Measurements from ENCODE around the gene SURF1. TPM values are rescaled to one million over a fixed set of nuclear protein-coding genes. Genes with fewer than 3 reads are reported as not detected.

The SURF1 gene
- total RNA-seq, 4 donors from 2014 or later, result 20.1 to 54.3 (median 36.3) TPM

- intact Hi-C loops (cut with DNase I; ENCODE audit: low total_unique reads), result no loop called here
- H3K4me3 ChIP-seq (ENCODE audit: low read depth, poor library complexity, severe bottlenecking), result no peak overlapping the region
- TF ChIP-seq POLR2A (IDR thresholded peaks at IDR 0.05), result no peak
- TF ChIP-seq CTCF (IDR thresholded peaks at IDR 0.05), result no peak
- DNase-seq (ENCODE audit: low spot score in 2 of 2), result no peak
- WGBS, 2 donors, result 77 to 78% methylated on average over 14 of the region's 14 CpGs
Measured at GRCh38 chr9:133351908-133352634, 4.2 kb downstream of the SURF1 start.

- WGBS, 2 donors, result 80 to 86% methylated on average over 3 of the region's 3 CpGs
- no peak overlapping the region for H3K4me3 ChIP-seq (ENCODE audit: low read depth, poor library complexity, severe bottlenecking)
- DNase-seq (ENCODE audit: low spot score in 2 of 2), result no peak
- intact Hi-C loops (cut with DNase I; ENCODE audit: low total_unique reads), result no loop called here
- TF ChIP-seq POLR2A (IDR thresholded peaks at IDR 0.05) (no peak), CTCF (IDR thresholded peaks at IDR 0.05) (no peak)
Measured at GRCh38 chr9:133351526-133351907, 4.8 kb downstream of the SURF1 start.

GRCh38 chr9:133349965-133350616, 6.2 kb downstream of the SURF1 start:
- intact Hi-C loops (cut with DNase I; ENCODE audit: low total_unique reads), result no loop called here
- WGBS, 2 donors, result 73 to 76% methylated on average over 15 of the region's 15 CpGs
- TF ChIP-seq POLR2A (IDR thresholded peaks at IDR 0.05) (no peak), CTCF (IDR thresholded peaks at IDR 0.05) (no peak)
- DNase-seq (ENCODE audit: low spot score in 2 of 2), result no peak
- H3K4me3 ChIP-seq (ENCODE audit: low read depth, poor library complexity, severe bottlenecking), result no peak overlapping the region

- peak overlapping the region; percentile 100 for H3K4me3 ChIP-seq (ENCODE audit: low read depth, poor library complexity, severe bottlenecking)
- TF ChIP-seq POLR2A (IDR thresholded peaks at IDR 0.05) (no peak), CTCF (IDR thresholded peaks at IDR 0.05) (no peak)
- intact Hi-C loops (cut with DNase I; ENCODE audit: low total_unique reads), result no loop called here
- 15% methylated on average over 25 of the region's 25 CpGs for WGBS, 2 donors
- DNase-seq (ENCODE audit: low spot score in 2 of 2), result no peak
Measured at GRCh38 chr9:133348718-133349573, 7.3 kb downstream of the SURF1 start.

- H3K4me3 ChIP-seq (ENCODE audit: low read depth, poor library complexity, severe bottlenecking), result peak within 1 kb of the TSS; percentile 100
- peak; percentile 95 to 98 for DNase-seq (ENCODE audit: low spot score in 2 of 2)
- intact Hi-C loops (cut with DNase I; ENCODE audit: low total_unique reads), result no loop called here
- 0% methylated on average over 42 to 55 of the region's 64 CpGs for WGBS, 2 donors
- no peak for TF ChIP-seq POLR2A (IDR thresholded peaks at IDR 0.05)
- no peak for TF ChIP-seq CTCF (IDR thresholded peaks at IDR 0.05)
Measured at GRCh38 chr9:133347985-133348717, 8.1 kb downstream of the SURF1 start, which contains the start of the genes MED22 and RPL7A. Gene MED22, minus strand, starts transcription at chr9:133348131. Its CDS starts 1,469 bp downstream, at chr9:133346662. Gene RPL7A, plus strand, starts transcription at chr9:133348218. Its CDS starts 26 bp downstream, at chr9:133348244.
